DOHH2 (cell line): ENCODE data around the gene ANKRD34B.

Experiments used
- EZH2phosphoT487 ChIP-seq: fragments of 200-600 bp; sonication (generic); IDR thresholded peaks from 2 replicates; pipeline ENCODE4 v1.6.1; 2017; ENCODE audit warnings: borderline replicate concordance, mild to moderate bottlenecking, antibody characterized with exemption, low read length, moderate library complexity, mixed read lengths
- TF ChIP-seq, protein P1 (sequence below): fragments of 200-600 bp; sonication (generic); IDR thresholded peaks from one replicate; pipeline ENCODE4 v1.5.1; 2014; ENCODE audit warnings: antibody characterized with exemption, mild to moderate bottlenecking, low read depth, low read length; ENCODE audit not compliant: poor library complexity, severe bottlenecking

DNA sequence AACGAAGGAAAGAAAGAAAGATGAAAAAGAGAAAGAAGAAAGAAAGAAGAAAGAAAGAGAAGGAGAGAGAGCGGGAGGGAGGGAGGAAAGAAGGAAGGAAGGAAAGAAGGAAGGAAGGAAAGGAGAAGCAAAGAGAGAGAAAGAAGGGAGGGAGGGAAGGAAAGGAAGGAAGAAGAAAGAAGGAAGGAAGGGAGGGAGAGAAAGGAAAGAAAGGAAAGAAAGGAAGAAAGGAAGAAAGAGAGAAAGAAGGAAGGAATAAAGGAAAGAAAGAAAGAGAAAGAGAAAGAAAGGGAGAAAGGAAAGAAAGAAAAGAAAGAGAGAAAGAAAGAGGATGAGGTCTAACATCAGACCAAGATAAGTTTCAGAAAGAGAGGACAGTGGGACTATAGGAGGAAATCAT lies 9.0 kb upstream of the ANKRD34B start:
- TF ChIP-seq, protein P1, sequence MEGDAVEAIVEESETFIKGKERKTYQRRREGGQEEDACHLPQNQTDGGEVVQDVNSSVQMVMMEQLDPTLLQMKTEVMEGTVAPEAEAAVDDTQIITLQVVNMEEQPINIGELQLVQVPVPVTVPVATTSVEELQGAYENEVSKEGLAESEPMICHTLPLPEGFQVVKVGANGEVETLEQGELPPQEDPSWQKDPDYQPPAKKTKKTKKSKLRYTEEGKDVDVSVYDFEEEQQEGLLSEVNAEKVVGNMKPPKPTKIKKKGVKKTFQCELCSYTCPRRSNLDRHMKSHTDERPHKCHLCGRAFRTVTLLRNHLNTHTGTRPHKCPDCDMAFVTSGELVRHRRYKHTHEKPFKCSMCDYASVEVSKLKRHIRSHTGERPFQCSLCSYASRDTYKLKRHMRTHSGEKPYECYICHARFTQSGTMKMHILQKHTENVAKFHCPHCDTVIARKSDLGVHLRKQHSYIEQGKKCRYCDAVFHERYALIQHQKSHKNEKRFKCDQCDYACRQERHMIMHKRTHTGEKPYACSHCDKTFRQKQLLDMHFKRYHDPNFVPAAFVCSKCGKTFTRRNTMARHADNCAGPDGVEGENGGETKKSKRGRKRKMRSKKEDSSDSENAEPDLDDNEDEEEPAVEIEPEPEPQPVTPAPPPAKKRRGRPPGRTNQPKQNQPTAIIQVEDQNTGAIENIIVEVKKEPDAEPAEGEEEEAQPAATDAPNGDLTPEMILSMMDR: no peak
- no peak for TF ChIP-seq EZH2phosphoT487
